Endodermal cell (in vitro differentiated cells): ENCODE data around the gene UMAD1. TPM values are rescaled to one million over a fixed set of nuclear protein-coding genes. Genes with fewer than 3 reads are reported as not detected.

ENCODE experiments used
- DNase-seq: peaks from one replicate; pipeline ENCODE4 v3.0.0-alpha.2; 2017
- H3K27ac ChIP-seq: 2 replicates; pipeline ENCODE4 v1.5.1; 2013; ENCODE audit warnings: mild to moderate bottlenecking, low read depth, low read length, moderate library complexity
- H3K27me3 ChIP-seq: 2 replicates; pipeline ENCODE4 v1.6.1; 2013; ENCODE audit warnings: mild to moderate bottlenecking, low read length, moderate library complexity; ENCODE audit not compliant: insufficient read depth, control insufficient read depth, poor library complexity, severe bottlenecking
- H3K36me3 ChIP-seq: 2 replicates; pipeline ENCODE4 v1.7.0; 2013; ENCODE audit warnings: mild to moderate bottlenecking, low read length, moderate library complexity; ENCODE audit not compliant: control insufficient read depth, insufficient read depth
- H3K4me1 ChIP-seq: one replicate; pipeline ENCODE4 v1.7.0; 2013; ENCODE audit warnings: low read length; ENCODE audit not compliant: control insufficient read depth, insufficient read depth
- H3K4me3 ChIP-seq: 2 replicates; pipeline ENCODE4 v1.5.1; 2013; ENCODE audit warnings: mild to moderate bottlenecking, low read length, moderate library complexity
- H3K9ac ChIP-seq: 2 replicates; pipeline ENCODE4 v1.6.1; 2013; ENCODE audit warnings: mild to moderate bottlenecking, low read length, moderate library complexity; ENCODE audit not compliant: poor library complexity, severe bottlenecking; ENCODE audit errors: extremely low read depth
- H3K9me3 ChIP-seq: 2 replicates; pipeline ENCODE4 v1.6.1; 2013; ENCODE audit warnings: mild to moderate bottlenecking, low read length, moderate library complexity; ENCODE audit not compliant: control insufficient read depth
- H3K27ac Mint-ChIP-seq: 2 replicates; pipeline ENCODE4 v1.8.0; 2020; ENCODE audit warnings: mixed read lengths
- H3K27me3 Mint-ChIP-seq: 2 replicates; pipeline ENCODE4 v1.8.0; 2021; ENCODE audit warnings: mild to moderate bottlenecking, mixed read lengths; ENCODE audit not compliant: insufficient read depth
- H3K36me3 Mint-ChIP-seq: 2 replicates; pipeline ENCODE4 v1.8.0; 2020; ENCODE audit warnings: low read depth, mixed read lengths
- H3K4me1 Mint-ChIP-seq: 2 replicates; pipeline ENCODE4 v1.8.0; 2020; ENCODE audit warnings: mixed read lengths
- H3K4me3 Mint-ChIP-seq: 2 replicates; pipeline ENCODE4 v1.8.0; 2020; ENCODE audit warnings: mild to moderate bottlenecking, moderate library complexity, mixed read lengths
- H3K9me3 Mint-ChIP-seq: 2 replicates; pipeline ENCODE4 v1.8.0; 2020; ENCODE audit warnings: mild to moderate bottlenecking, mixed read lengths
- WGBS, 2 experiments: methylation state at CpG; one replicate each; pipeline versions ENCODE4 v1.1.5 to v1.1.7; 2013; ENCODE audit warnings: missing lambda C conversion rate in 2 of 2, mixed read lengths in 1 of 2; ENCODE audit not compliant: insufficient coverage in 1 of 2, insufficient read length in 1 of 2; 5-methylcytosine and 5-hydroxymethylcytosine counted together
- total RNA-seq, 2 donors: library from RNA; stranded (reverse); fragmentation: NEBNext Ultra II Directional in 1 of 2; extraction: Animal tissue kit (Norgen Biotek cat#: 25700) in 1 of 2; gene quantifications; 2 replicates in 1 of 2; 3 replicates in 1 of 2; pipeline ENCODE4 v1.2.1, GENCODE V29; 2021
- TF ChIP-seq, protein P1 (sequence below): fragments of 200-600 bp; sonication (generic); conservative IDR thresholded peaks from 2 replicates; pipeline ENCODE4 v1.5.0; 2021; ENCODE audit warnings: antibody characterized with exemption, mild to moderate bottlenecking

The UMAD1 gene
- total RNA-seq, 2 donors from 2014 or later: 9.7 to 10.3 TPM

DNA sequence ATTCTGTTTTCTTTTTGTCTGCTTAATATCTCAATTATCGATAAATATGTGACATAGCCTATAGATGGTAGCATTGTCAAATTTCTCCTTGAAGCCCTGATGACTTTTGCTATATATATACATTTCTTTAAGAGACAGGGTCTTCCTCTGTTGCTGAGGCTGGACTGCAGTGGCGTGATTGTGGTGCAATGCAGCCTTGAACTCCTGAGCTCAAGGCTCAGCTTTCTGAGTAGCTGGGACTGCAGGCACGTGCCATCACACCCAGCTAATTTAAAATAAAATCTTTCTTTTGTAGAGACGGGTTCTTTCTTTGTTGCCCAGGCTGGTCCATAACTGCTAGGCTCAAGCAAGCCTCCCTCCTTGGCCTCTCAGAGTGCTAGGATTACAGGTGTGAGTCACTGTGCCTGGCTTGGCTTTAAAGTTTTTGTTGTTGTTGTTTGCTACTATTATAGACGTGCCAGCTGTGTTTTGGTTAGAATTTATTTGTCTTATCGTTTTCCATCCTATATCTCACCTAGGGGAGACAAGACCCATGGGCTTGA lies 7.0 kb downstream of the UMAD1 start:
- Histone ChIP-seq H3K27me3 (no peaks in the 10 kb centered on the region), H3K36me3 (no peaks in the 10 kb centered on the region), H3K9me3 (peaks cover 6% of the 10 kb centered on the region), H3K4me1 (no peaks in the 10 kb centered on the region), H3K9ac (no peak overlapping the region), H3K4me3 (no peak overlapping the region), H3K27ac (no peak overlapping the region)
- Mint-ChIP-seq H3K36me3 (peaks cover 24% of the 10 kb centered on the region), H3K9me3 (peaks cover 13% of the 10 kb centered on the region), H3K4me3 (no peak overlapping the region), H3K27ac (no peak overlapping the region), H3K27me3 (no peaks in the 10 kb centered on the region), H3K4me1 (peaks cover 13% of the 10 kb centered on the region)
- no peak for DNase-seq
- TF ChIP-seq, protein P1, sequence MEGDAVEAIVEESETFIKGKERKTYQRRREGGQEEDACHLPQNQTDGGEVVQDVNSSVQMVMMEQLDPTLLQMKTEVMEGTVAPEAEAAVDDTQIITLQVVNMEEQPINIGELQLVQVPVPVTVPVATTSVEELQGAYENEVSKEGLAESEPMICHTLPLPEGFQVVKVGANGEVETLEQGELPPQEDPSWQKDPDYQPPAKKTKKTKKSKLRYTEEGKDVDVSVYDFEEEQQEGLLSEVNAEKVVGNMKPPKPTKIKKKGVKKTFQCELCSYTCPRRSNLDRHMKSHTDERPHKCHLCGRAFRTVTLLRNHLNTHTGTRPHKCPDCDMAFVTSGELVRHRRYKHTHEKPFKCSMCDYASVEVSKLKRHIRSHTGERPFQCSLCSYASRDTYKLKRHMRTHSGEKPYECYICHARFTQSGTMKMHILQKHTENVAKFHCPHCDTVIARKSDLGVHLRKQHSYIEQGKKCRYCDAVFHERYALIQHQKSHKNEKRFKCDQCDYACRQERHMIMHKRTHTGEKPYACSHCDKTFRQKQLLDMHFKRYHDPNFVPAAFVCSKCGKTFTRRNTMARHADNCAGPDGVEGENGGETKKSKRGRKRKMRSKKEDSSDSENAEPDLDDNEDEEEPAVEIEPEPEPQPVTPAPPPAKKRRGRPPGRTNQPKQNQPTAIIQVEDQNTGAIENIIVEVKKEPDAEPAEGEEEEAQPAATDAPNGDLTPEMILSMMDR: no peak
- WGBS, 2 experiments: 80 to 91% methylated on average over 3 to 4 of the region's 6 CpGs

DNA sequence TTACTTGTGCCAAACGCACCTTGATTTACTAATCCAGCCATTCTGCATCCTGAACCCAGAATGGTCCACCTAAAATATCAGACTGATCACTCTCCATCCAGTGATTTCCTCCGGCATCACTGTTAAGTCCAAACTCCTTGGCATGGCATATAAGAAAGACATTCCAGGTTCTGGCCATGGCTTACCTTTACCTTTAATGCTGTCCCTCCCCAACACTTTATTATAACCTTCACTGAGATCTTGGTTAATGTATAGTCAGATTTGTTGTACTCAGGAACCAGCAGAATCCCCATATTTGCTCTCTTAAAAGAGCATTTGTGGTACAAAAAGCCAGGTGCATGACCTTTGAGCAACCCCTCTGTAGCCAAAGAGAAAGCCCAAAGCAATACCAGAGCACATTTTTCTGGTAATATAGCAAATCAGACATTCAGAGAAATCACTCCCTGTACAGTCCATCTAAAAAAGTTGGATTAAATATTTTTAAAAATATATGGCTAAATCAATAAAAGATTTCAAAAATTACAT lies 10.2 kb downstream of the UMAD1 start:
- Mint-ChIP-seq H3K4me1 (peaks cover 24% of the 10 kb centered on the region), H3K27ac (no peak overlapping the region), H3K27me3 (no peaks in the 10 kb centered on the region), H3K9me3 (peaks cover 11% of the 10 kb centered on the region), H3K36me3 (peaks cover 11% of the 10 kb centered on the region), H3K4me3 (no peak overlapping the region)
- TF ChIP-seq, protein P1: no peak
- no peaks in the 10 kb centered on the region for H3K27me3 ChIP-seq
- no peak overlapping the region for H3K9ac ChIP-seq
- peaks cover 6% of the 10 kb centered on the region for H3K9me3 ChIP-seq
- no peak overlapping the region for H3K4me3 ChIP-seq
- WGBS, 2 experiments: 96% methylated on average over 2 of the region's 2 CpGs
- DNase-seq: no peak
- H3K36me3 ChIP-seq: no peaks in the 10 kb centered on the region
- H3K27ac ChIP-seq: no peak overlapping the region
- no peaks in the 10 kb centered on the region for H3K4me1 ChIP-seq

DNA sequence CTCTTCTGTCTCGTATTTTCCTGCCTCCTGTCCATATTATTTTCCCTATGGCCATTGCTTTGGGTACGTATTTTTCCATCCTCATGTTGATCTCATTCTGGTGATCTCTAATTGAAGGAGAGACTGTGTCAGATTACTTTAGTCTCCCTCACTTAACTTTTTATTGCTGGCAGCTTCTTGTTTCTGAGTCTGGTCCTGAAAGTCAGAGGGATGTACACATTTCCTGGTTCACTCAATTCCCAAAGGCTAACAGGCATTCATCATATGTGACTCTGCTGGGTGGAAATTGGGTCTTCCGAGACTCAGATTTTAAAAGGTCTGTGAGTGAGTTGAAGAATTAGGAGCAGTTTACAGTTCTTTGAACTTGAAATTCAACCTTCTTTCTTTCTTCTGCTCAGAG lies 10.9 kb downstream of the UMAD1 start:
- H3K27ac Mint-ChIP-seq: no peak overlapping the region
- no peaks in the 10 kb centered on the region for H3K27me3 Mint-ChIP-seq
- Histone ChIP-seq H3K4me1 (no peaks in the 10 kb centered on the region), H3K27ac (no peak overlapping the region), H3K36me3 (no peaks in the 10 kb centered on the region), H3K9ac (no peak overlapping the region), H3K27me3 (no peaks in the 10 kb centered on the region), H3K9me3 (peaks cover 6% of the 10 kb centered on the region), H3K4me3 (no peak overlapping the region)
- H3K4me3 Mint-ChIP-seq: no peak overlapping the region
- TF ChIP-seq, protein P1: no peak
- peaks cover 8% of the 10 kb centered on the region for H3K9me3 Mint-ChIP-seq
- 50 to 66% methylated on average over 2 to 3 of the region's 3 CpGs for whole genome bisulfite sequencing, 2 experiments
- peaks cover 24% of the 10 kb centered on the region for H3K4me1 Mint-ChIP-seq
- no peak for DNase-seq
- H3K36me3 Mint-ChIP-seq: peaks cover 7% of the 10 kb centered on the region
